Measurements from ENCODE around the gene ZBTB7A. TPM values are rescaled to one million over a fixed set of nuclear protein-coding genes. Genes with fewer than 3 reads are reported as not detected.

Gene ZBTB7A
- total RNA-seq, 4 donors from 2014 or later = 64.9 to 97.7 (median 86.7) TPM

DNA sequence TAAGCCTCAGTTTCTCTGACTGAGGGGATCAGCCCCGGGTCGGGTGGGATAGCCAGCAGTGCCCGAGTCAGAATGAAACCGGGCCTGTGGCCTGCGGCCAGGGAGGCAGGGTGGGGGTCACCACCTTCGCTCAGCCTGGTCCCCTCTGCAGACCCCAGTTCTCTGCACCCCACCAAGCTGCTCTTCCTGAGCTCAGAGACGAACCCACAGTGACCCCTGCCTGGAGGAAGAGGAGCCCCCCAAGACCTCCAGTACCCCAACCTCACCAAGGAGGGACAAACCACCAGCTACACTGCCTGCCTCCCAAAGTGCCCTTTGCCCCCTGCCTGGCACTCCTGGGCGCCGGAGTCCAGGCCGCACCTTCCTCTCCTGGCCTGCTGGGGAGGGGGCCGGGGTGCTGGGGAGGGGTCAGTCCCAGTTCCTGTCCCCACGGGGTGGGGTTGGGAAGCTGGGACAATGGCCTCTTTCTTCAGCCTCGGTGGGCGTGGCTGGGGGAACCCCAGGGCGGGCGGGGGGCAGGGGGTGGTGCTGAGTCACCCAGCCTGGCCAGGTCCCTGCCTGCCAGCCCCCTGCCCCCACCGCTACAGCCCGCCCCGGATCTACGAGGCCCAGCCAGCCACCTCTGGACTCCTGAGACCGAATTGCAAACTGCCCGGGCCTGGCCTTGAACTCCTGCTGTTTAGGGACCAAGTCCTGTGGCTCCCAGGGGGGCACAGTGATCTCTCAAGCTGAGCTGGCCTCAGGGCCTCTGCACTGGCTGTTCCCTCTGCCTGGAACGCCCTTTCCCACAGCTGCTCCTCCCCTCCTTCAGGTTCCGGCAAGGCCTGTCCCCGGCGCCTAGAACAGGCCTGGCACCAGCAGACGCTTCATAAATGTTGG lies 14.3 kb downstream of the ZBTB7A start:
- H3K9me3 ChIP-seq = no peaks in the 10 kb centered on the region
- WGBS, 2 donors = 31 to 37% methylated on average over 14 to 19 of the region's 27 CpGs
- no peaks in the 10 kb centered on the region for H3K27me3 ChIP-seq
- H3K4me1 ChIP-seq = peaks cover 0 to 79% (median 27%) of the 10 kb centered on the region in 4 donors
- H3K27ac ChIP-seq = peak overlapping the region; percentile 46 to 91 (median 85)
- TF ChIP-seq, protein P1, sequence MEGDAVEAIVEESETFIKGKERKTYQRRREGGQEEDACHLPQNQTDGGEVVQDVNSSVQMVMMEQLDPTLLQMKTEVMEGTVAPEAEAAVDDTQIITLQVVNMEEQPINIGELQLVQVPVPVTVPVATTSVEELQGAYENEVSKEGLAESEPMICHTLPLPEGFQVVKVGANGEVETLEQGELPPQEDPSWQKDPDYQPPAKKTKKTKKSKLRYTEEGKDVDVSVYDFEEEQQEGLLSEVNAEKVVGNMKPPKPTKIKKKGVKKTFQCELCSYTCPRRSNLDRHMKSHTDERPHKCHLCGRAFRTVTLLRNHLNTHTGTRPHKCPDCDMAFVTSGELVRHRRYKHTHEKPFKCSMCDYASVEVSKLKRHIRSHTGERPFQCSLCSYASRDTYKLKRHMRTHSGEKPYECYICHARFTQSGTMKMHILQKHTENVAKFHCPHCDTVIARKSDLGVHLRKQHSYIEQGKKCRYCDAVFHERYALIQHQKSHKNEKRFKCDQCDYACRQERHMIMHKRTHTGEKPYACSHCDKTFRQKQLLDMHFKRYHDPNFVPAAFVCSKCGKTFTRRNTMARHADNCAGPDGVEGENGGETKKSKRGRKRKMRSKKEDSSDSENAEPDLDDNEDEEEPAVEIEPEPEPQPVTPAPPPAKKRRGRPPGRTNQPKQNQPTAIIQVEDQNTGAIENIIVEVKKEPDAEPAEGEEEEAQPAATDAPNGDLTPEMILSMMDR (IDR thresholded peaks at IDR 0.05) = no peak
- TF ChIP-seq POLR2A (IDR thresholded peaks at IDR 0.05) = no peak
- no peak for TF ChIP-seq EP300 (IDR thresholded peaks at IDR 0.05)
- no peak for DNase-seq (ENCODE audit: low spot score in 2 of 2)
- H3K36me3 ChIP-seq = peaks cover 16 to 79% (median 17%) of the 10 kb centered on the region in 3 donors
- H3K4me3 ChIP-seq = peak overlapping the region in 3 of 4 donors; percentile 3 to 20 (median 11)

GRCh38 chr19:4051175-4052101 lies 15.3 kb downstream of the ZBTB7A start:
- H3K36me3 ChIP-seq = peaks cover 16 to 83% (median 20%) of the 10 kb centered on the region in 3 donors
- H3K9me3 ChIP-seq = no peaks in the 10 kb centered on the region
- TF ChIP-seq, protein P1 (IDR thresholded peaks at IDR 0.05) = no peak
- TF ChIP-seq EP300 (IDR thresholded peaks at IDR 0.05) (no peak), POLR2A (IDR thresholded peaks at IDR 0.05) (no peak)
- peaks cover 0 to 78% (median 25%) of the 10 kb centered on the region in 4 donors for H3K4me1 ChIP-seq
- no peak for DNase-seq (ENCODE audit: low spot score in 2 of 2)
- no peaks in the 10 kb centered on the region for H3K27me3 ChIP-seq
- WGBS, 2 donors = 60 to 62% methylated on average over 14 to 15 of the region's 15 CpGs
- H3K4me3 ChIP-seq = peak overlapping the region in 3 of 4 donors; percentile 3 to 20 (median 11)
- peak overlapping the region; percentile 46 to 91 (median 85) for H3K27ac ChIP-seq

GRCh38 chr19:4049432-4049831 lies 17.3 kb downstream of the ZBTB7A start:
- Histone ChIP-seq H3K4me1 (peaks cover 0 to 78% (median 34%) of the 10 kb centered on the region in 4 donors), H3K27me3 (no peaks in the 10 kb centered on the region), H3K27ac (peak overlapping the region in 3 of 4 donors; percentile 26 to 82 (median 52)), H3K4me3 (no peak overlapping the region), H3K9me3 (no peaks in the 10 kb centered on the region), H3K36me3 (peaks cover 12 to 75% (median 17%) of the 10 kb centered on the region in 3 donors)
- no peak for DNase-seq (ENCODE audit: low spot score in 2 of 2)
- TF ChIP-seq, protein P1 (IDR thresholded peaks at IDR 0.05) = no peak
- TF ChIP-seq EP300 (IDR thresholded peaks at IDR 0.05) = no peak
- TF ChIP-seq POLR2A (IDR thresholded peaks at IDR 0.05) = no peak
- 69 to 72% methylated on average over 15 of the region's 15 CpGs for WGBS, 2 donors

DNA sequence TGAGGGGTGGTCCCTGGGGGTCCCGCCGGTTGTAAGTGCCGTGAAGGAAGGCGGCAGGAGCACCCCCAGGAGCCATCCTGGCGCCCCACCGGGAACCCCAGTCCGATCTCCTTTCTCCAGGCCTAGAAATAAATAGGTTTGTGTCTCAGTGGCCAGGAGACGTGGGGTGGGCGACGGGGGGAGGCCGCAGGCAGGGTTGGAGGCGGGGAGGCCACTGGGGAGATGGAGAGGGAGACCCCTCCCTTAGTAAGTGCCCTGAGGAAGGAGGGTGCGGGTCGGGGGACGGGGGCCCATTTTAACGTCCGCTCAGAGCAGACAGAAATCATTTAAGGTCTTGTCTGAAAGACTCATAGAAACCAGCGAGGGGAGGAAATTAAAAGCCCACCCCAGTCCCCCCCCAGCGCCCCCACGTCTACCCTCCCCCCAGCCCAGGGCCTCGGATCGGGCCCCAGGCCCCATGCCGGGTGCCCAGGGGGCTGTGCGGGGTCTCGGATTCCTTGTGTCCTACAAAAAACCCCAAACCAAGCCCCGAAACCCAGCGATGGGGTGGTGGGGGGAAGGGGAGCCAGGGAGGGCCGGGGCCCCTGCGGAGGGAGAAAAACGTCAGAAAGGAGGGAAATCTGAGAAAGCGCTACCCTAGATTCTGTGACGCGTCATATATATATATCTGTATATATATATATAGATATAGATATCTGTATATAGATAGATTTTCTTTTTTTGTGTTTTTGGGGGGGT lies 19.6 kb downstream of the ZBTB7A start:
- WGBS, 2 donors = 76 to 82% methylated on average over 33 of the region's 33 CpGs
- peaks cover 0 to 64% (median 6%) of the 10 kb centered on the region in 3 donors for H3K36me3 ChIP-seq
- peak overlapping the region in 3 of 4 donors; percentile 8 to 90 (median 83) for H3K27ac ChIP-seq
- peaks cover 0 to 78% (median 30%) of the 10 kb centered on the region in 4 donors for H3K4me1 ChIP-seq
- H3K27me3 ChIP-seq = no peaks in the 10 kb centered on the region
- no peaks in the 10 kb centered on the region for H3K9me3 ChIP-seq
- DNase-seq (ENCODE audit: low spot score in 2 of 2) = no peak
- no peak overlapping the region for H3K4me3 ChIP-seq
- TF ChIP-seq EP300 (IDR thresholded peaks at IDR 0.05) (no peak), POLR2A (IDR thresholded peaks at IDR 0.05) (no peak)
- TF ChIP-seq, protein P1 (IDR thresholded peaks at IDR 0.05) = no peak

Measured in tibial nerve (tissue), 4 donors.